ENCODE data around the gene PIK3C2G.

PIK3C2G gene

GRCh38 chr12:18421867-18422266 lies 160.5 kb downstream of the PIK3C2G start:
- no peak for DNase-seq

GRCh38 chr12:18422871-18423270 lies 161.6 kb downstream of the PIK3C2G start:
- DNase-seq = no peak

DNA sequence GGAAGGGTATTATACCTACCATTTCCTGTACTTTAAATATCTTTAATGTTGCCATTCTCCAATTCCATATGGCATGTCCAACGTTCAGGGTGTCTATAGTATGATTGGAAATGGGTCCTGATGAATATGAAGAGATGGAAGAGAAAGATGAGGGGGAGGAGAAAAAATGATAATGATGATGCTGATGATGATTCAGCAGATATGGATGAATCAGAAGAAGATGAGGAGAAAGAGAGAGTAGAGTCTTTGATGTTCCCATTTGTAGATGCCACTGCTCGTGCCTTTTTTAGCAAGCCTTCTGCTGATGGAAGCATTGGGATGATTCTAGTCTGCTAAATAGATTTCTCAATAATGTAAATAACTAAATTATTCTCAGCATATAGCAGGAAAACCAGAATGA lies 163.5 kb downstream of the PIK3C2G start:
- no peak for DNase-seq

GRCh38 chr12:18427520-18427919 lies 166.2 kb downstream of the PIK3C2G start:
- no peak for DNase-seq

GRCh38 chr12:18428416-18428815 lies 167.1 kb downstream of the PIK3C2G start:
- no peak for DNase-seq

- no peak for DNase-seq
These were observed 168.0 kb downstream of the PIK3C2G start for GRCh38 chr12:18429366-18429765.

DNA sequence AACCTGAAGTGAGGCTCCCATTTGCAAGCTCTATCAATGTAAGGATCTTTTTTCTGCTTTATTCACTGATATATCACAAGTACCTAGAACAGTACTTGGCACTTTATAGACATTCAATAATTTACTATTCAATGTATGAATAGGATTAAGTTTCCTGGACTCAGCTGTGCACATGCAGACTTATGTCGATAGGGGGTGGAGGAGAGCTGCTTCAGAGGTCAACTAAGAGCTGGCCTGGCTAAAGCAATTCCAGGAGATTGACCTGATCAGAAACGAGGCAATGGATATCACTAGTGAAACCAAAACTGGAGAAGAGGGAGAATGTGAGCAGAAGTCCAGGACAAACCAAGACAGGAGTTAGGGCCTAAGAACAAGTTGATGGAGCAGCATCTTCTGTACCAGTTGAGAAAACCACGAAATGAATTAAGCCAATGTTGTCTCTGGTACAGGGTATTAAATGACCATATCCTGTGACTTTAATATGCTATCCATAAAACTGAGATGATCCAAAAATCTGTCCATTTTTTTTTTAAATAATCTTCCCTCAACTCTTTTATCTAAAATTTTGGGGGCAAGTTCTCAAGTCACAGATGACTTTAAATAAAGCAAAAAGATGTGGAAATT lies 169.2 kb downstream of the PIK3C2G start:
- no peak for DNase-seq

GRCh38 chr12:18431771-18432170 lies 170.5 kb downstream of the PIK3C2G start:
- no peak for DNase-seq

DNA sequence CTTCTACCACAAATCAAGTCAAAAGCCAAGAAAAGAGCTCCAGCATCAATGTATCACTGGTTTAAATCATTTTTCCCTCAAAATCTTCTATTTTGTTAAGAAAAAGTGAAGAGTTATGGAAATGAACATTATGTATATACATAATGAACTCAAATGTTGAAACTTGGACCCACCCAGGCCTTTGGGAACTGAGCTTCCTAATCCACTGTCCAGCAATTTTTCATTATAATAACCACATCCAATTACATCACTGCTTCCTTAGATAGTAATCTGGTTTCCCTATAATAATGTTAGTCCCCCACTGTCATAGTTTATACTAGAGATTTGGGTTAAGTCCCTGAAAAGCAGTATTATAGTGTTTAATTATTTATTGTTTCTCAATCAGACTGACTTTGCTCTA lies 170.9 kb downstream of the PIK3C2G start:
- DNase-seq = no peak

GRCh38 chr12:18436170-18436569 lies 174.9 kb downstream of the PIK3C2G start:
- DNase-seq = no peak

DNA sequence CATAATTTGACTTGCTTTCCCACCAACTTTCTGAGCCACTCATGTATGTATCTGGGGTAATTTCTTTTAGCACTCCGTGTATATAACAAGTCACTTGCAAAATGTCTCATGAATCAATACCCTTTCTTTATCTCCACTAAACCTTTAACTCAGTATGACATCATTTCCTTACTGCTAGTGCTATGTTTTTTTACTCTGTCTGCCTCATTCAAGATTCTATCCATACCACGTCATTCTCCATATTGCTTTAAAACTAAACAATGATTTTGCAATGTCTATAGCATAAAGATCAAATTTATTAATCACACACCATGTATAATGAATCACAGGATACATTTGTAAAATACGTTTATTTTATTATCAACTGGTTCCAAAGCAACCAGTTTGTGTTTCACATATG lies 178.2 kb downstream of the PIK3C2G start:
- DNase-seq = no peak

GRCh38 chr12:18443768-18444437 lies 182.6 kb downstream of the PIK3C2G start:
- no peak for DNase-seq

DNA sequence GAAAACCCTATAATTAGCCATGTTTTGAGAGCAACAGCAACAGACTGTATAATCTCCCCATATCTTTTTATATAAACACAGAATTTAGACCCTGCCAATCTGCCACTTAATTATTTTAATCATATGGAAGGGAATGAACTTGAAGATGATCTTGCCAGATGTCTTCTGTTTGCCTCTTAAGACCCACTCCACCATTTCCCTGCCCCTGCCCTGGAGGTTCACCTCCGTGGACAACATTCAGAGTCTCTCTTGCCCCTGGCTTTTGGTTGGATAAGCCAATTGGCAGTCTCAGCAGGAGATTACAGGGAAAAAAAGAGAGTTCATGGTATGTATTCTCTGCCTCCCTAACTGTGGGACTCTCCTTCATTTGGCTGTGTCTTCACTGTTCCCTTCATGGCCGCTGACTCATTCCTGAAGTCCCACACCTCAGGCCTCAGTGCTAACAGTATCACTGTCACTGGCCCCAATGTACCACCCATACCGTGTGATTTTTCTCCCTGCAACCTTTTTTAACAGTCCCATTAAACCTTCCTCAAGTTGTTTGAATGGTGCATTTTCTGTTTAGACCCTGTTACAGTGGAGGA lies 184.8 kb downstream of the PIK3C2G start:
- DNase-seq = no peak

- DNase-seq = no peak
These were observed 193.0 kb downstream of the PIK3C2G start for GRCh38 chr12:18454330-18454729.

DNA sequence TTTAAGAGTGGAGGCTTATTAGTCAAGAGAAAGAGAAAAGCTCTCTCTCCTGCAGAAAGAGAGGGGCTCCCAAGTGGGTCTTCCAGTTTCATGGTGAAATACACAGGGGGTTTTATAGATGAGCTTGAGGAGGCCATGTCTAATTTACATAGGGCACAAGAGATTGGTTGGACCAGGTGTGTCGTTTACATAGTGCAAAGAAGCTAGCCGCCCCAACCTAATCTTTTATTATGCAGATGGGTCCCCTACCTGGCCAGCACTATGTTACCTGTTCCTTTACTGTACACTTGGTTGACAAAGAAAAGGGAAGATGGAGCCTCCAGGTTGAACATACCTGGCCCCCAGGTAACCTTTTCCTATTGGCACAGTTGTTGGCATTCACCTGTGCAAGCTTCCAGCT lies 195.0 kb downstream of the PIK3C2G start:
- no peak for DNase-seq

DNA sequence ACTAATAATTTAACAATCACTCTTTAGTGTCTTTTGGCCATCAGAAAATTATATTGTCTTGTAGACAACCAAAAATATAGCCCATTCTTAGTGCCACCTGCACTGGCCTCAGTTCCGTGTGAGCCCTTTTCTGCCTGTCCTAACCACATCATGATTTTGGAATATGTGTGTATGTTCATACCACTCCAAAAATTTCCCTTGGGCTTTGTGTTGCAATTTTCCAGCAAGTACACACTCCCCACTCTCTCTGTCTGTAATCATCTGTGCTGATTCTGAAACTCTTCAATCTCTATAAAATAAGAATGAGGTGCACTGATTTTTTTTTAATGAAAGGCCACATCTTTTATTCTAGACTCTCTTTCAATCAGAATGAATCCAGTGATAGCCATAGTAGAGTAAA lies 196.0 kb downstream of the PIK3C2G start:
- no peak for DNase-seq

GRCh38 chr12:18461758-18462157 lies 200.4 kb downstream of the PIK3C2G start:
- no peak for DNase-seq

GRCh38 chr12:18462442-18462841 lies 201.1 kb downstream of the PIK3C2G start:
- DNase-seq = no peak

GRCh38 chr12:18467620-18468245 lies 206.4 kb downstream of the PIK3C2G start:
- DNase-seq = no peak

- DNase-seq = no peak
These were observed 207.1 kb downstream of the PIK3C2G start for GRCh38 chr12:18468246-18469075.

DNA sequence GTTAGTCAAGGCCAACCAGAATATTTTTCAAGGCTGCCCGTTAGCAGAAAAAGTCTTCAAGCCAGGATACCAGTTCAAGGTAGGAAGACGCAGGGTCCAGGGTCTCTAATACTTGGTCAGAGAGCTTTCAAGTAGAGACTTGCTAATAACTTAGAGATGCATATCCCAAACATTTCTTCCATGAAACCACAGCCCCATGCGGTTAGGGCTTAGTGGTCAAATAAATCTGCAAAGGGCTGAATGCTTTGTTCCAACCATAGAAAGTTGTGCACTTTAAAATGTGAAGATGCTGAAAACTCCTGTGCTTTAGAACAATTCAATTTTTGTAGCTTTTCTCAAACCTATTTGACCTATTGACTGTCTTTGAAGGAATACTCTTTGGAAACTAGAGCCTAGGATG lies 208.9 kb downstream of the PIK3C2G start:
- no peak for DNase-seq

GRCh38 chr12:18472304-18472703 lies 211.0 kb downstream of the PIK3C2G start:
- no peak for DNase-seq

DNA sequence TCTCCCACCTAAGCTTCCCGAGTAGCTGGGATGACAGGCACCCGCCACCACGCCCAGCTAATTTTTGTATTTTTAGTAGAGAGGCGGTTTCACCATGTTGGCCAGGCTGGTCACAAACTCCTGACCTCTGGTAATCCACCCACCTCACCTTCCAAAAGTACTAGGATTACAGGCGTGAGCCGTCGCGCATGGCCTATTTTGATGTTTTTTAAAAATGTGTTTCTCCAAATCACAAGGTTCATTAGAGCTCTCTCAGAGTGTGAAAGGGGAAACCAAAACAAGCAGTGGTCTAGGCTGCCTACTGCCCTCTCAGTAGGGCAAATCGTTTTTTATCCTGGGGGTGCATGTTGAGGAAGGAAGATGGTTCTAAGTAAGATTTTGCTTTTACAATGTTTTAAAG lies 211.5 kb downstream of the PIK3C2G start:
- no peak for DNase-seq

All from CD4-positive, alpha-beta T cell treated with Interleukin-17A for 1 hour (primary cell).